GM12892 (cell line): ENCODE data around the gene TM4SF18.

Source experiments
- POLR2A ChIP-seq: IDR thresholded peaks from 2 replicates; pipeline ENCODE4 v1.6.1; 2011; ENCODE audit warnings: low read depth, low read length, control low read depth
- TAF1 ChIP-seq: IDR thresholded peaks from 2 replicates; pipeline ENCODE4 v1.6.1; 2011; ENCODE audit warnings: low read depth, mild to moderate bottlenecking, control low read depth, low read length, borderline replicate concordance

DNA sequence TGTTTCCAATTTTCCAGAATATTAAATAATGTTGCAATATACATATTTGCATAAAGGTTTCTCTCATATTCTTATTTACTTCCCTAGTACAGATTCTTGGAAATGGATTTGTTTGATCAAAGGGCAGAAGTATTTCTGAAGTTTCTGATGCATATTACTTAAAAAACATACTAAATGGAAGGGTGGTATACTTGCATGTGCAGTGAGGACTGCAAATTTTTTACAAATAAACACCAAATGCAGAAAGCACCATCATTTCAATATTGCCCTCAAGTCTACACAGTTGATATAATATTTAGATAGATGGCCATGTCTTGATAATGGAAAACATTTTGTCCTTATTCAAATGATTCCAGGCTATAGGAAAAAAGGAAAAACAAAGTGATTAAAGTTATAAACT, 12.3 kb downstream of the TM4SF18 start:
- TF ChIP-seq POLR2A: no peak
- TF ChIP-seq TAF1: no peak
